H1 (cell line): ENCODE data around the gene MEP1A. TPM values are rescaled to one million over a fixed set of nuclear protein-coding genes. Genes with fewer than 3 reads are reported as not detected.
"Not testable (repeated sequence)": the region's sequence is repeated elsewhere in the genome, so short reads cannot be mapped to it uniquely, and the experiment has no call there.

Experiments
- CTCF ChIA-PET: fragments of 300-600 bp; sonication (Branson Sonifier 250); formaldehyde crosslinking; loops from one replicate; lab custom pipeline; 2021; ENCODE audit not compliant: partially characterized antibody; lab: Charles Lee
- POLR2A ChIA-PET: fragments of 300-600 bp; sonication (Branson Sonifier 250); formaldehyde crosslinking; loops from one replicate; lab custom pipeline; 2021; ENCODE audit warnings: inconsistent platforms; ENCODE audit not compliant: partially characterized antibody; lab: Charles Lee
- DNase-seq, 2 experiments: peaks; one replicate each; pipeline versions ENCODE4 v3.0.0 to v3.0.0-alpha.2; 2010 to 2022; ENCODE audit warnings: low spot score in 2 of 2, low read depth in 1 of 2, mixed read lengths in 1 of 2
- FAIRE-seq: peaks from 2 replicates; lab custom pipeline; 2011; peaks lifted over from hg19 to GRCh38; lab: Jason Lieb, UNC
- H2AFZ ChIP-seq: 2 replicates; pipeline ENCODE4 v1.8.1; 2012; ENCODE audit warnings: low read length, inconsistent platforms
- H2AK5ac ChIP-seq: 2 replicates; pipeline ENCODE4 v1.6.1; 2013; ENCODE audit warnings: low read depth, low read length
- H2BK120ac ChIP-seq: replicated peaks from 2 replicates; pipeline ENCODE3; 2013; ENCODE audit warnings: low read depth, low read length, inconsistent platforms
- H2BK12ac ChIP-seq: 2 replicates; pipeline ENCODE4 v1.6.1; 2013; ENCODE audit warnings: low read depth, low read length
- H2BK15ac ChIP-seq: 2 replicates; pipeline ENCODE4 v1.6.1; 2013; ENCODE audit warnings: low read length
- H2BK20ac ChIP-seq: 2 replicates; pipeline ENCODE4 v1.6.1; 2013; ENCODE audit warnings: low read length
- H2BK5ac ChIP-seq: 2 replicates; pipeline ENCODE4 v1.6.1; 2013; ENCODE audit warnings: low read depth, low read length
- H3K14ac ChIP-seq: 2 replicates; pipeline ENCODE4 v1.6.1; 2013; ENCODE audit warnings: inconsistent platforms; ENCODE audit not compliant: insufficient read length
- H3K18ac ChIP-seq: 2 replicates; pipeline ENCODE4 v1.6.1; 2013; ENCODE audit warnings: low read length; ENCODE audit errors: extremely low read depth
- H3K23ac ChIP-seq: 2 replicates; pipeline ENCODE4 v1.6.1; 2013; ENCODE audit warnings: inconsistent platforms; ENCODE audit not compliant: insufficient read length
- H3K23me2 ChIP-seq: 2 replicates; pipeline ENCODE4 v1.6.1; 2013; ENCODE audit warnings: low read depth, low read length
- H3K27ac ChIP-seq: 2 replicates; pipeline ENCODE4 v1.6.1; 2011; ENCODE audit warnings: low read depth, low read length, inconsistent platforms
- H3K27me3 ChIP-seq, 4 experiments: replicated peaks in 1 of 4; 1 replicate in 1 of 4; 2 replicates in 3 of 4; pipeline versions ENCODE4 v1.6.1 to v1.8.1; 2011 to 2013; ENCODE audit warnings: low read length in 3 of 4, mild to moderate bottlenecking in 3 of 4, inconsistent platforms in 2 of 4, mixed read lengths in 2 of 4, moderate library complexity in 1 of 4; ENCODE audit not compliant: control insufficient read depth in 3 of 4, insufficient read depth in 3 of 4; ENCODE audit errors: extremely low read depth in 1 of 4
- H3K36me3 ChIP-seq, 4 experiments: 2 replicates each; pipeline versions ENCODE4 v1.6.1 to v1.8.1; 2011 to 2013; ENCODE audit warnings: mild to moderate bottlenecking in 4 of 4, low read length in 3 of 4, moderate library complexity in 2 of 4, control low read depth in 1 of 4, inconsistent platforms in 1 of 4; ENCODE audit not compliant: insufficient read depth in 4 of 4, control insufficient read depth in 2 of 4
- H3K4ac ChIP-seq: replicated peaks from 2 replicates; pipeline ENCODE3; 2013; ENCODE audit warnings: low read length, low read depth, mixed read lengths, inconsistent platforms; ENCODE audit not compliant: insufficient read length
- H3K4me1 ChIP-seq, 4 experiments: replicated peaks in 1 of 4; 1 replicate in 1 of 4; 2 replicates in 3 of 4; pipeline versions ENCODE4 v1.6.1 to v1.8.1; 2011 to 2013; ENCODE audit warnings: low read length in 3 of 4, inconsistent platforms in 2 of 4, mixed read lengths in 1 of 4; ENCODE audit not compliant: insufficient read depth in 4 of 4, control insufficient read depth in 3 of 4
- H3K4me2 ChIP-seq, 2 experiments: 2 replicates each; pipeline versions ENCODE4 v1.6.1 to v1.8.1; 2011 to 2013; ENCODE audit warnings: low read depth in 2 of 2, low read length in 2 of 2, control low read depth in 1 of 2, inconsistent platforms in 1 of 2, mild to moderate bottlenecking in 1 of 2; ENCODE audit not compliant: insufficient read depth in 1 of 2
- H3K4me3 ChIP-seq, 4 experiments: fragments of 200-600, 300-600 bp in 1 of 4; sonication (generic), shearing (Covaris generic), sonication (Bioruptor Twin) in 1 of 4; 2 replicates each; pipeline versions ENCODE4 v1.5.1 to v1.8.1; 2011 to 2016; ENCODE audit warnings: low read length in 4 of 4, low read depth in 3 of 4, control low read depth in 2 of 4, inconsistent platforms in 2 of 4, mild to moderate bottlenecking in 2 of 4, mixed read lengths in 1 of 4, moderate library complexity in 1 of 4; ENCODE audit not compliant: insufficient read depth in 2 of 4; ENCODE audit errors: extremely low read depth in 1 of 4
- H3K56ac ChIP-seq: replicated peaks from 2 replicates; pipeline ENCODE3; 2013; ENCODE audit warnings: low read depth, mild to moderate bottlenecking, mixed read lengths, low read length, inconsistent platforms; ENCODE audit not compliant: insufficient read length
- H3K79me1 ChIP-seq: 2 replicates; pipeline ENCODE4 v1.6.1; 2013; ENCODE audit warnings: low read depth, low read length, control low read depth
- H3K79me2 ChIP-seq, 2 experiments: 2 replicates each; pipeline versions ENCODE4 v1.6.1 to v1.8.1; 2012 to 2013; ENCODE audit warnings: low read length in 2 of 2, mild to moderate bottlenecking in 2 of 2, inconsistent platforms in 1 of 2; ENCODE audit not compliant: insufficient read depth in 2 of 2, control insufficient read depth in 1 of 2
- H3K9ac ChIP-seq, 4 experiments: replicated peaks in 1 of 4; 1 replicate in 1 of 4; 2 replicates in 3 of 4; pipeline versions ENCODE4 v1.6.1 to v1.8.1; 2011 to 2013; ENCODE audit warnings: low read depth in 3 of 4, low read length in 3 of 4, control low read depth in 2 of 4, mild to moderate bottlenecking in 2 of 4, moderate library complexity in 2 of 4, inconsistent platforms in 1 of 4; ENCODE audit errors: extremely low read depth in 1 of 4
- H3K9me3 ChIP-seq, 2 experiments: 2 replicates each; pipeline versions ENCODE4 v1.6.1 to v1.8.1; 2012 to 2013; ENCODE audit warnings: mild to moderate bottlenecking in 2 of 2, moderate library complexity in 2 of 2, control low read depth in 1 of 2, inconsistent platforms in 1 of 2, low read depth in 1 of 2, low read length in 1 of 2, mixed read lengths in 1 of 2; ENCODE audit not compliant: insufficient read depth in 2 of 2
- H4K20me1 ChIP-seq, 2 experiments: replicated peaks in 1 of 2; 2 replicates each; pipeline versions ENCODE3 to v1.8.1; 2011 to 2013; ENCODE audit warnings: inconsistent platforms in 2 of 2, low read length in 2 of 2, mild to moderate bottlenecking in 1 of 2; ENCODE audit not compliant: insufficient read depth in 2 of 2, control insufficient read depth in 1 of 2
- H4K5ac ChIP-seq: 2 replicates; pipeline ENCODE4 v1.6.1; 2013; ENCODE audit warnings: low read length, low read depth, mixed read lengths, inconsistent platforms; ENCODE audit not compliant: insufficient read length
- H4K8ac ChIP-seq: 2 replicates; pipeline ENCODE4 v1.8.0; 2013; ENCODE audit warnings: mild to moderate bottlenecking, moderate library complexity, low read length, inconsistent platforms; ENCODE audit not compliant: insufficient read depth; ENCODE audit errors: extremely low read depth
- H4K91ac ChIP-seq: replicated peaks from 2 replicates; pipeline ENCODE3; 2013; ENCODE audit warnings: low read length, mixed read lengths, inconsistent platforms; ENCODE audit not compliant: insufficient read length
- EP300 ChIP-seq, 2 experiments: IDR thresholded peaks; 1 replicate in 1 of 2; 2 replicates in 1 of 2; pipeline ENCODE4 v1.6.1; 2011 to 2012; ENCODE audit warnings: low read depth in 2 of 2, low read length in 2 of 2, mild to moderate bottlenecking in 2 of 2, borderline replicate concordance in 1 of 2, inconsistent platforms in 1 of 2, moderate library complexity in 1 of 2
- WGBS, 2 experiments: shearing (Covaris generic) in 1 of 2; methylation state at CpG; one replicate each; pipeline versions ENCODE4 v1.1.6 to v1.1.7; 2013 to 2015; ENCODE audit warnings: low lambda C conversion rate in 2 of 2, mixed read lengths in 2 of 2, inconsistent platforms in 1 of 2, low coverage in 1 of 2, missing lambda C conversion rate in 1 of 2; ENCODE audit not compliant: insufficient replicate concordance in 2 of 2, insufficient coverage in 1 of 2, insufficient read length in 1 of 2; ENCODE audit errors: extremely low coverage in 1 of 2, missing lambda C conversion rate in 1 of 2; 5-methylcytosine and 5-hydroxymethylcytosine counted together
- polyA plus RNA-seq, 7 experiments: library from polyadenylated mRNA; depleted of rRNA in 3 of 7; stranded (reverse) in 5 of 7; unstranded in 2 of 7; fragments of >200 nt in 5 of 7; fragments of 200-250 nt in 2 of 7; gene quantifications; 1 replicate in 5 of 7; 2 replicates in 1 of 7; 4 replicates in 1 of 7; pipeline versions ENCODE4 v1.2.1 to v1.2.3, GENCODE V29; 2011 to 2013; ENCODE audit warnings: missing spikeins in 2 of 7, mixed read lengths in 2 of 7
- total RNA-seq: library from RNA; stranded (reverse); fragmentation: NEBNext Ultra II Directional; extraction: Animal tissue kit (Norgen Biotek cat#: 25700); gene quantifications from 2 replicates; pipeline ENCODE4 v1.2.1, GENCODE V29; 2021

Gene MEP1A
- total and polyA plus RNA-seq, 2 of the 8 experiments (the other 6 are each of a cell fraction or from before 2014, with no cell fraction given): 0.03 TPM; not detected in 1

DNA sequence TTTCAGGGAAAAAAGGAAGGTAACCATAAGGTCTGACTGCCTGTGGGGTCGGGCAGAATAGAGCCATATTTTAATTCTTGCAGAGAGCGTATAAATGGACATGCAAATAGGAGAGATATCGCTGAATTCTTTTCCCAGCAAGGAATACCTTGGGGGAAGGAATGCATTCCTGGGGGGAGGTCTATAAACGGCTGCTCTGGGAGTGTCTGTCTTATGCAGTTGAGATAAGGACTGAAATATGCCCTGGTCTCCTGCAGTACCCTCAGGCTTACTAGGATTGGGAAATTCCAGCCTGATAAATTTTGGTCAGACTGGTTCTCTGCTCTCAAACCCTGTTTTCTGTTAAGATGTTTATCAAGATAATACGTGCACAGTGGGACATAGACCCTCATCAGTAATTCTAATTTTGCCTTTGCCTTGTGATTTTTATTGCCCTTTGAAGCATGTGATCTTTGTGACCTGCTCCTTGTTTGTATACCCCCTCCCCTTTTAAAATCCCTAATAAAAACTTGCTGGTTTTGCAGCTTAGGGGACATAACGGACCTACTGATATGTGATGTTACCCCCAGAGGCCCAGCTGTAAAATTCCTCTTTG lies 49.2 kb downstream of the MEP1A start:
- peak in 1 of 2 experiments; percentile 71; a peak in 1 of 3 replicates for TF ChIP-seq EP300 (IDR thresholded peaks at IDR 0.05; ENCODE audit: borderline replicate concordance in 1 of 2, low read depth in 2 of 2, low read length in 2 of 2)
- H3K4me3 ChIP-seq, H2BK12ac ChIP-seq, H3K4me2 ChIP-seq, H3K9ac ChIP-seq, CTCF ChIA-PET, H3K79me1 ChIP-seq, H2BK15ac ChIP-seq, H4K20me1 ChIP-seq, H3K27ac ChIP-seq, H3K14ac ChIP-seq, DNase-seq, H3K4me1 ChIP-seq, H3K27me3 ChIP-seq, H3K23me2 ChIP-seq, H2AFZ ChIP-seq, H3K4ac ChIP-seq, FAIRE-seq, H3K23ac ChIP-seq, H2BK5ac ChIP-seq, H4K8ac ChIP-seq, H4K91ac ChIP-seq, POLR2A ChIA-PET, H4K5ac ChIP-seq, H3K36me3 ChIP-seq, H2BK20ac ChIP-seq, H2BK120ac ChIP-seq, H3K79me2 ChIP-seq, H2AK5ac ChIP-seq, H3K18ac ChIP-seq, H3K56ac ChIP-seq: not testable (repeated sequence)
- 90% methylated on average over 6 of the region's 6 CpGs; no CpG with 5 or more reads in 1 of the 2 experiments for WGBS, 2 experiments
- H3K9me3 ChIP-seq: peaks cover 9 to 19% of the 10 kb centered on the region in 2 experiments
